AG04449 (cell line): ENCODE data around the gene SLC7A8.

Source experiments
- CTCF ChIA-PET: fragments of 350-600 bp; formaldehyde crosslinking; extraction: SDS; loops from one replicate; lab custom pipeline; 2021; ENCODE audit warnings: antibody characterized with exemption; lab: Yijun Ruan, JAX
- POLR2A ChIA-PET: fragments of 400-600, 350-600 bp; formaldehyde crosslinking; extraction: SDS; loops from one replicate; lab custom pipeline; 2020; ENCODE audit warnings: antibody characterized with exemption, inconsistent platforms; lab: Yijun Ruan, JAX
- DNase-seq: peaks from one replicate; pipeline ENCODE4 v3.0.0-alpha.2; 2010; ENCODE audit warnings: low read depth, low spot score
- H3K4me3 ChIP-seq: 2 replicates; pipeline ENCODE4 v1.5.1; 2011; ENCODE audit warnings: low read depth, mild to moderate bottlenecking, control low read depth, low read length
- TF ChIP-seq, protein P1 (sequence below): IDR thresholded peaks from one replicate; pipeline ENCODE4 v1.5.1; 2011; ENCODE audit warnings: mild to moderate bottlenecking, moderate library complexity, low read length, control low read depth, inconsistent platforms; ENCODE audit not compliant: insufficient read depth; ENCODE audit errors: missing control alignments

The SLC7A8 gene

DNA sequence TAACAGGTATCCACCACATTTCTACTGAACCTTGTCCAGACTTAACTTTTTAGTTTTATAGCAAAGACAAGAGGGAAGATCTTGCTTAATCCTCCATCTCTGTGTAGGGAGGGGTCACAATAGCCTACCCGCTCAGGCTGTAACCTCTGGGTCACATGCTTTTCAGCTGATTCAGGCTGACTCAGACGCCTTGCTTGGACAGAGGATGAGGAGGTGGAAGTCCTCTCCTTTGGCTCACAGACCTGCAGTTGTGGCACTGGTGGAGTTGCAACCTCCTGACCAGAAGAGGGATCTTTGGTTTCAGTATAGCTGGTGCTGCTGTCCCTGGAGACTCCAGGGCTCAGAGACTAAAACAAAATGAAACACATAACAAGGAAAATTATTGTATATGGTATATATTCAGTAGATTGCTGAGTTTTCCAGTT is 104.8 kb downstream of the SLC7A8 start:
- H3K4me3 ChIP-seq: no peak overlapping the region
- ChIA-PET CTCF (interaction anchor here (1.7 to 17.4 kb wide), 13 partner anchors 11 to 107 kb away, joined by 4 to 452 read pairs (median 25); partner anchors contain the start of genes ACIN1, AJUBA, C14orf119 and CDH24), POLR2A (interaction anchor here (1.0 to 2.4 kb wide), 5 partner anchors 10 to 17 kb away, joined by 3 to 20 read pairs (median 6); partner anchors contain the start of genes ACIN1 and C14orf119)
- DNase-seq: peak; percentile 87
- TF ChIP-seq, protein P1, sequence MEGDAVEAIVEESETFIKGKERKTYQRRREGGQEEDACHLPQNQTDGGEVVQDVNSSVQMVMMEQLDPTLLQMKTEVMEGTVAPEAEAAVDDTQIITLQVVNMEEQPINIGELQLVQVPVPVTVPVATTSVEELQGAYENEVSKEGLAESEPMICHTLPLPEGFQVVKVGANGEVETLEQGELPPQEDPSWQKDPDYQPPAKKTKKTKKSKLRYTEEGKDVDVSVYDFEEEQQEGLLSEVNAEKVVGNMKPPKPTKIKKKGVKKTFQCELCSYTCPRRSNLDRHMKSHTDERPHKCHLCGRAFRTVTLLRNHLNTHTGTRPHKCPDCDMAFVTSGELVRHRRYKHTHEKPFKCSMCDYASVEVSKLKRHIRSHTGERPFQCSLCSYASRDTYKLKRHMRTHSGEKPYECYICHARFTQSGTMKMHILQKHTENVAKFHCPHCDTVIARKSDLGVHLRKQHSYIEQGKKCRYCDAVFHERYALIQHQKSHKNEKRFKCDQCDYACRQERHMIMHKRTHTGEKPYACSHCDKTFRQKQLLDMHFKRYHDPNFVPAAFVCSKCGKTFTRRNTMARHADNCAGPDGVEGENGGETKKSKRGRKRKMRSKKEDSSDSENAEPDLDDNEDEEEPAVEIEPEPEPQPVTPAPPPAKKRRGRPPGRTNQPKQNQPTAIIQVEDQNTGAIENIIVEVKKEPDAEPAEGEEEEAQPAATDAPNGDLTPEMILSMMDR: peak; percentile 10

DNA sequence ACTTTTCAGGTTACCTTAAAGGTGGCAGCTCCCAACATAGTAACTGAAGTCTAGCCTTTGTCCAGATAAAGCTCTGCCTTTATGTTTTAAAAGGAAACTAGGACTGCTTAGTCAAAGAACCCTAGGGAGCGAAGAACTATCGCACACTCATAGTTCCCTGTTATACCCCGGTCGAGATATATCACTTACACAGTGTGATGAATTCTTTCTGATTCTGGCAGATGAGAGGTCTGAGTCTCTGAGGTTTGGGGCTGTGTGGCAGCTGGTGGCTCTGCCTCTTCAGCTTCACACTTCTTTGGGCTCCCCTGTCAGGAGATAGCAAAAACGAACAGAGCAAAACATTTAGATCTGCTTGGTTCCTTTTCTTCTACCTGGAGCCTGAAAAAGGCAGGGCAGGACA is 105.5 kb downstream of the SLC7A8 start:
- POLR2A ChIA-PET: interaction anchor here (0.7 to 2.4 kb wide), 5 partner anchors 9 to 101 kb away, joined by 3 to 20 read pairs (median 6); partner anchors contain the start of genes ACIN1 and C14orf119
- no peak for DNase-seq
- no peak overlapping the region for H3K4me3 ChIP-seq
- CTCF ChIA-PET: interaction anchor here (1.1 to 17.4 kb wide), 23 partner anchors 11 to 546 kb away, joined by 3 to 452 read pairs (median 12); partner anchors contain the start of genes ACIN1, AJUBA, C14orf119 and CDH24
- TF ChIP-seq, protein P1: no peak

DNA sequence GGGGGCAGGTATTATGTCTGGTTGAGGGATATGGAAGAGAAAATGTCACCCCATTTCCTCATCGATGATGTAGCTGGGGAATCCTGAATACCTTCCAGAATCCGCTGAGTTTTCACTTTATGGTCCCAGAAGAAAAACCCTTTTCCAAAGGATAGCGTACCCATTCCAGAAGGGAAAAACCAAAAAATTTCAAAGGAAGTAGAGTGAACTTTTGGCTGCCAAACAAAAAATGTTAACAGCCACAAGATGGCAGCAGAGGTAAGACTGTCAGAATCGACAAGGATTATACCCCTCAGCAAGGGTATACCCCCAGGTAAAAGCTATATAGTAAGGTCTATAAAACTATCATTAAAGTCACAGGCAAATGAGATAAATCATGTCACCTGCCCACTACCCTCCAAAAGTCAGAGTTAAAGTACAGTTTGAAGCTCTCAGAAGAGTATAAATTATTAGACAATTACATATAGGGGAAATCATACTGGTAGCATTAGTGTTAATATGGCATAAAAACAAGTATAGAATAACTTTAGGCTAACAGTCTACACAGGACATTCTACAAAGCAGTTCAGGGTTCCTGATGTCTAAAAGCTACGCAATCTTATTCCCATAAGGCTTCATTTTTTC is 106.6 kb downstream of the SLC7A8 start:
- TF ChIP-seq, protein P1: no peak
- H3K4me3 ChIP-seq: no peak overlapping the region
- POLR2A ChIA-PET: interaction anchor here (0.6 to 1.1 kb wide), 4 partner anchors 18 to 100 kb away, joined by 3 to 4 read pairs (median 3); partner anchors contain the start of gene ACIN1
- no peak for DNase-seq
- CTCF ChIA-PET: interaction anchor here (0.8 to 17.4 kb wide), 31 partner anchors 12 to 892 kb away, joined by 3 to 452 read pairs (median 6); partner anchors contain the start of genes ACIN1, AJUBA, C14orf119 and CDH24
